HepG2 (cell line): ENCODE measurements around the gene DIS3L2. TPM values are rescaled to one million over a fixed set of nuclear protein-coding genes. Genes with fewer than 3 reads are reported as not detected.

Source experiments
- AGO1 ChIP-seq: fragments of 200-400 bp; formaldehyde crosslinking; IDR thresholded peaks from 2 replicates; pipeline ENCODE4 v1.6.1; 2017; ENCODE audit warnings: mild to moderate bottlenecking, low read depth, low read length, moderate library complexity; ENCODE audit not compliant: poor library complexity, severe bottlenecking
- HOXD1 ChIP-seq: sonication (generic); formaldehyde crosslinking; IDR thresholded peaks from 2 replicates; pipeline ENCODE4 v1.5.0; 2020; ENCODE audit warnings: missing genetic modification reagents
- MEIS2 ChIP-seq: sonication (generic); formaldehyde crosslinking; IDR thresholded peaks from 2 replicates; pipeline ENCODE4 v1.9.0; 2021; ENCODE audit warnings: mild to moderate bottlenecking, missing genetic modification reagents
- NFAT5 ChIP-seq: sonication (generic); formaldehyde crosslinking; IDR thresholded peaks from 2 replicates; pipeline ENCODE4 v1.4.0; 2020; ENCODE audit warnings: missing genetic modification reagents
- POLR2A ChIP-seq, 2 experiments: IDR thresholded peaks; 2 replicates each; pipeline ENCODE4 v1.6.1; 2011; ENCODE audit warnings: low read depth in 2 of 2, low read length in 2 of 2, mild to moderate bottlenecking in 1 of 2, moderate library complexity in 1 of 2; ENCODE audit not compliant: insufficient read depth in 1 of 2
- SMC3 ChIP-seq: IDR thresholded peaks from 2 replicates; pipeline ENCODE4 v1.6.1; 2011; ENCODE audit warnings: low read length, improper control_type of control experiment
- SP1 ChIP-seq, 2 experiments: fragments of 450-650 bp in 1 of 2; sonication (generic) in 1 of 2; formaldehyde crosslinking in 1 of 2; IDR thresholded peaks; 2 replicates each; pipeline versions ENCODE4 v1.4.0 to v1.6.1; 2016 to 2020; ENCODE audit warnings: missing genetic modification reagents in 1 of 2
- ZNF142 ChIP-seq: sonication (generic); formaldehyde crosslinking; IDR thresholded peaks from 2 replicates; pipeline ENCODE4 v1.4.0; 2020; ENCODE audit warnings: missing genetic modification reagents
- ZNF382 ChIP-seq: sonication (generic); formaldehyde crosslinking; IDR thresholded peaks from 2 replicates; pipeline ENCODE4 v1.5.0; 2020; ENCODE audit warnings: missing genetic modification reagents, mild to moderate bottlenecking, borderline replicate concordance
- ZNF792 ChIP-seq: IDR thresholded peaks from 2 replicates; pipeline ENCODE4 v1.6.1; 2016
- polyA plus RNA-seq, 8 experiments: library from polyadenylated mRNA; depleted of rRNA in 3 of 8; stranded (reverse) in 7 of 8; unstranded in 1 of 8; fragments of >200 nt; fragmentation: Illumina TruSeq in 4 of 8; extraction: Trizol in 4 of 8; gene quantifications; 2 replicates each; pipeline versions ENCODE4 v1.2.1 to v1.2.3, GENCODE V29; 2011 to 2016; ENCODE audit warnings: low read depth in 4 of 8, missing spikeins in 1 of 8, mixed read lengths in 1 of 8; ENCODE audit not compliant: insufficient read depth in 1 of 8
- total RNA-seq, 5 experiments: library from RNA; depleted of rRNA; stranded (reverse); fragments of >200 nt; fragmentation: Illumina TruSeq; extraction: Trizol; gene quantifications; 2 replicates each; pipeline ENCODE4 v1.2.3, GENCODE V29; 2016; ENCODE audit warnings: low read depth in 1 of 5

Gene DIS3L2
- total and polyA plus RNA-seq, 2 of the 13 experiments (the other 11 are each of a cell fraction or from before 2014, with no cell fraction given): 7.0 to 23.9 TPM

- no peak for TF ChIP-seq NFAT5 (CRISPR knock-in tag)
- no peak for TF ChIP-seq SMC3
- TF ChIP-seq MEIS2 (CRISPR knock-in tag): no peak
- TF ChIP-seq POLR2A (IDR thresholded peaks at IDR 0.05; ENCODE audit: insufficient read depth in 1 of 2, low read depth in 2 of 2, low read length in 2 of 2): no peak
- no peak for TF ChIP-seq ZNF382 (CRISPR knock-in tag)
- TF ChIP-seq HOXD1: no peak
- no peak for TF ChIP-seq ZNF142 (CRISPR knock-in tag)
- TF ChIP-seq ZNF792 (CRISPR knock-in tag): no peak
- no peak for TF ChIP-seq AGO1
- TF ChIP-seq SP1 (IDR thresholded peaks at IDR 0.05): no peak
- TF ChIP-seq SP1 (CRISPR knock-in tag; IDR thresholded peaks at IDR 0.05): no peak
Observed at GRCh38 chr2:232269867-232270266, 308.4 kb downstream of the DIS3L2 start (continued).
